Measurements from ENCODE around the gene PTGES3L.
"Not testable (repeated sequence)": the region's sequence is repeated elsewhere in the genome, so short reads cannot be mapped to it uniquely, and the experiment has no call there.

The PTGES3L gene

GRCh38 chr17:42919522-42920077 is 60.3 kb downstream of the PTGES3L start:
- DNase-seq, result not testable (repeated sequence)

- no peak for DNase-seq
Measured at GRCh38 chr17:42918902-42919521, 60.9 kb downstream of the PTGES3L start.

Data from activated CD8-positive, alpha-beta memory T cell treated with anti-CD3 and anti-CD28 coated beads for 24 hours (primary cell).